T-cell (primary cell): ENCODE measurements around the gene RYR2. TPM values are rescaled to one million over a fixed set of nuclear protein-coding genes. Genes with fewer than 3 reads are reported as not detected.
"Not testable (repeated sequence)": the region's sequence is repeated elsewhere in the genome, so short reads cannot be mapped to it uniquely, and the experiment has no call there.

Source experiments
- ATAC-seq, 4 experiments: fragments of 200-7000 bp in 3 of 4; fragments of 150-1000 bp in 1 of 4; cut with Tn5 transposase; replicated peaks in 1 of 4; 1 replicate in 3 of 4; 2 replicates in 1 of 4; pipeline ENCODE4 v1.10.0; 2021; ENCODE audit warnings: moderate library complexity in 3 of 4, mild to moderate bottlenecking in 2 of 4, moderate number of reproducible peaks in 1 of 4
- CTCF ChIA-PET, 2 donors: fragments of 300-600 bp; sonication (Branson Sonifier 250); formaldehyde crosslinking; loops; one replicate each; lab custom pipeline; 2022; ENCODE audit warnings: antibody characterized with exemption in 2 of 2; lab: Charles Lee
- POLR2A ChIA-PET, 2 donors: fragments of 300-600 bp; sonication (Branson Sonifier 250); formaldehyde crosslinking; loops; one replicate each; lab custom pipeline; 2022; ENCODE audit warnings: antibody characterized with exemption in 2 of 2; lab: Charles Lee
- DNase-seq, 35 experiments: peaks; one replicate each; pipeline versions ENCODE4 v3.0.0 to v3.0.0-alpha.2; 2013 to 2023
- H3K27ac ChIP-seq: one replicate; pipeline ENCODE4 v1.5.1; 2013; ENCODE audit warnings: low read length
- H3K27me3 ChIP-seq, 2 experiments: replicated peaks in 1 of 2; 1 replicate in 1 of 2; 2 replicates in 1 of 2; pipeline versions ENCODE4 v1.6.1 to v1.7.0; 2013; ENCODE audit warnings: low read length in 1 of 2, mixed read lengths in 1 of 2; ENCODE audit not compliant: control insufficient read depth in 2 of 2, insufficient read depth in 2 of 2; ENCODE audit errors: extremely low read depth in 1 of 2
- H3K36me3 ChIP-seq, 2 donors: 1 replicate in 1 of 2; 2 replicates in 1 of 2; pipeline versions ENCODE4 v1.6.1 to v1.7.0; 2013; ENCODE audit warnings: low read length in 1 of 2; ENCODE audit not compliant: control insufficient read depth in 2 of 2, insufficient read depth in 1 of 2; ENCODE audit errors: extremely low read depth in 1 of 2
- H3K4me1 ChIP-seq, 2 experiments: 1 replicate in 1 of 2; 2 replicates in 1 of 2; pipeline versions ENCODE4 v1.6.1 to v1.7.0; 2013; ENCODE audit warnings: low read length in 2 of 2, mixed read lengths in 1 of 2; ENCODE audit not compliant: insufficient read depth in 2 of 2, control insufficient read depth in 1 of 2; ENCODE audit errors: extremely low read depth in 1 of 2
- H3K4me3 ChIP-seq, 2 donors: 1 replicate in 1 of 2; 2 replicates in 1 of 2; pipeline versions ENCODE4 v1.5.1 to v1.7.0; 2013; ENCODE audit warnings: mild to moderate bottlenecking in 2 of 2, low read length in 1 of 2, moderate library complexity in 1 of 2; ENCODE audit not compliant: control insufficient read depth in 1 of 2; ENCODE audit errors: extremely low read depth in 1 of 2
- H3K9me3 ChIP-seq: 2 replicates; pipeline ENCODE4 v1.7.0; 2013
- H3K27ac Mint-ChIP-seq, 2 donors: one replicate each; pipeline ENCODE4 v1.8.0; 2020 to 2021; ENCODE audit warnings: mild to moderate bottlenecking in 2 of 2, mixed read lengths in 2 of 2
- H3K27me3 Mint-ChIP-seq, 2 donors: one replicate each; pipeline ENCODE4 v1.8.0; 2021 to 2022; ENCODE audit warnings: mixed read lengths in 2 of 2
- H3K36me3 Mint-ChIP-seq: one replicate; pipeline ENCODE4 v1.8.0; 2021; ENCODE audit warnings: mixed read lengths
- H3K4me1 Mint-ChIP-seq, 3 donors: one replicate each; pipeline ENCODE4 v1.8.0; 2020 to 2022; ENCODE audit warnings: mixed read lengths in 3 of 3, mild to moderate bottlenecking in 1 of 3
- H3K4me3 Mint-ChIP-seq, 3 donors: one replicate each; pipeline ENCODE4 v1.8.0; 2020 to 2022; ENCODE audit warnings: mild to moderate bottlenecking in 3 of 3, mixed read lengths in 3 of 3, moderate library complexity in 3 of 3
- H3K9me3 Mint-ChIP-seq, 3 donors: one replicate each; pipeline ENCODE4 v1.8.0; 2020 to 2022; ENCODE audit warnings: mixed read lengths in 3 of 3
- WGBS: methylation state at CpG from one replicate; pipeline ENCODE4 v1.1.5; 2013; ENCODE audit warnings: missing lambda C conversion rate; ENCODE audit not compliant: insufficient coverage; 5-methylcytosine and 5-hydroxymethylcytosine counted together
- total RNA-seq, 35 experiments: library from RNA in 6 of 35; stranded (reverse) in 6 of 35; fragments of 120-200 nt in 1 of 35; gene quantifications; one replicate each; pipeline versions ENCODE4 v1.2.1 to v1.2.4 and lab custom pipeline; 2013 to 2026

RYR2 gene
- total RNA-seq, 5 donors from 2014 or later (not counting 1 experiment from before 2014, with no cell fraction given) = 0.07 to 0.33 (median 0.18) TPM; not detected in 1

GRCh38 chr1:237834048-237834447 lies 792.1 kb downstream of the RYR2 start:
- no peak for DNase-seq
- CTCF ChIA-PET = no interaction called here

GRCh38 chr1:237834461-237834860 lies 792.5 kb downstream of the RYR2 start:
- Mint-ChIP-seq H3K27ac (no peak overlapping the region), H3K4me3 (no peak overlapping the region), H3K27me3 (no peaks in the 10 kb centered on the region), H3K4me1 (no peaks in the 10 kb centered on the region), H3K9me3 (peaks cover 0 to 2% (median 0%) of the 10 kb centered on the region in 3 donors), H3K36me3 (no peaks in the 10 kb centered on the region)
- Histone ChIP-seq H3K27me3 (peaks cover 0 to 7% of the 10 kb centered on the region in 2 experiments), H3K27ac (no peak overlapping the region), H3K4me3 (no peak overlapping the region), H3K9me3 (no peaks in the 10 kb centered on the region), H3K36me3 (no peaks in the 10 kb centered on the region), H3K4me1 (no peaks in the 10 kb centered on the region)
- no peak for ATAC-seq
- no peak for DNase-seq
- WGBS = 78% methylated on average over 1 of the region's 3 CpGs
- POLR2A ChIA-PET = no interaction called here
- CTCF ChIA-PET = no interaction called here

More at GRCh38 chr1:237834048-237834447, 792.1 kb downstream of the RYR2 start:
- no peaks in the 10 kb centered on the region for H3K9me3 ChIP-seq
- no CpG with 5 or more reads among the region's 3 CpGs for WGBS
- no peaks in the 10 kb centered on the region for H3K4me1 ChIP-seq
- H3K4me3 Mint-ChIP-seq = no peak overlapping the region
- H3K27ac ChIP-seq = no peak overlapping the region
- no peaks in the 10 kb centered on the region for H3K4me1 Mint-ChIP-seq
- H3K36me3 ChIP-seq = no peaks in the 10 kb centered on the region
- H3K4me3 ChIP-seq = no peak overlapping the region
- H3K9me3 Mint-ChIP-seq = peaks cover 0 to 2% (median 0%) of the 10 kb centered on the region in 3 donors
- H3K27ac Mint-ChIP-seq = no peak overlapping the region
- no peaks in the 10 kb centered on the region for H3K36me3 Mint-ChIP-seq
- POLR2A ChIA-PET = no interaction called here
- no peaks in the 10 kb centered on the region for H3K27me3 Mint-ChIP-seq
- no peak for ATAC-seq
- peaks cover 0 to 4% of the 10 kb centered on the region in 2 experiments for H3K27me3 ChIP-seq

- H3K4me1 ChIP-seq = no peaks in the 10 kb centered on the region
- ChIA-PET POLR2A (no interaction called here), CTCF (no interaction called here)
- DNase-seq (no peak), ATAC-seq (no peak)
- no peaks in the 10 kb centered on the region for H3K36me3 Mint-ChIP-seq
- peaks cover 0 to 7% of the 10 kb centered on the region in 2 experiments for H3K27me3 ChIP-seq
- H3K4me3 Mint-ChIP-seq = no peak overlapping the region
- H3K9me3 ChIP-seq = no peaks in the 10 kb centered on the region
- H3K27ac ChIP-seq = no peak overlapping the region
- H3K27ac Mint-ChIP-seq = no peak overlapping the region
- H3K36me3 ChIP-seq = no peaks in the 10 kb centered on the region
- peaks cover 4 to 14% (median 5%) of the 10 kb centered on the region in 3 donors for H3K9me3 Mint-ChIP-seq
- H3K27me3 Mint-ChIP-seq = no peaks in the 10 kb centered on the region
- H3K4me1 Mint-ChIP-seq = no peaks in the 10 kb centered on the region
- no peak overlapping the region for H3K4me3 ChIP-seq
- WGBS = 57% methylated on average over 2 of the region's 3 CpGs
These were observed 796.3 kb downstream of the RYR2 start for GRCh38 chr1:237838320-237838719.

- Histone ChIP-seq H3K4me1 (no peaks in the 10 kb centered on the region), H3K4me3 (no peak overlapping the region), H3K27me3 (peaks cover 0 to 7% of the 10 kb centered on the region in 2 experiments), H3K36me3 (no peaks in the 10 kb centered on the region), H3K9me3 (no peaks in the 10 kb centered on the region), H3K27ac (no peak overlapping the region)
- CTCF ChIA-PET = interaction anchor here in 1 of 2 donors (1.5 kb wide), 1 partner anchor 31 kb away, joined by 3 read pairs; no protein-coding TSS in a partner anchor
- 76% methylated on average over 4 of the region's 6 CpGs for WGBS
- Mint-ChIP-seq H3K9me3 (peaks cover 4 to 14% (median 5%) of the 10 kb centered on the region in 3 donors), H3K27ac (no peak overlapping the region), H3K36me3 (no peaks in the 10 kb centered on the region), H3K27me3 (no peaks in the 10 kb centered on the region), H3K4me1 (no peaks in the 10 kb centered on the region), H3K4me3 (no peak overlapping the region)
- no peak for ATAC-seq
- POLR2A ChIA-PET = no interaction called here
- DNase-seq = no peak
These were observed 797.0 kb downstream of the RYR2 start for GRCh38 chr1:237838904-237839534.

- H3K27me3 ChIP-seq = peaks cover 0 to 7% of the 10 kb centered on the region in 2 experiments
- no peak overlapping the region for H3K27ac ChIP-seq
- H3K27me3 Mint-ChIP-seq = no peaks in the 10 kb centered on the region
- ATAC-seq = no peak
- no peak overlapping the region for H3K27ac Mint-ChIP-seq
- no peak for DNase-seq
- H3K4me3 Mint-ChIP-seq = no peak overlapping the region
- no peaks in the 10 kb centered on the region for H3K4me1 ChIP-seq
- no peak overlapping the region for H3K4me3 ChIP-seq
- peaks cover 4 to 17% (median 5%) of the 10 kb centered on the region in 3 donors for H3K9me3 Mint-ChIP-seq
- ChIA-PET CTCF (no interaction called here), POLR2A (no interaction called here)
- 78% methylated on average over 1 of the region's 3 CpGs for WGBS
- no peaks in the 10 kb centered on the region for H3K36me3 ChIP-seq
- H3K9me3 ChIP-seq = no peaks in the 10 kb centered on the region
- no peaks in the 10 kb centered on the region for H3K4me1 Mint-ChIP-seq
- no peaks in the 10 kb centered on the region for H3K36me3 Mint-ChIP-seq
These were observed 799.5 kb downstream of the RYR2 start for GRCh38 chr1:237841485-237841884.

- H3K27me3 Mint-ChIP-seq, H3K27me3 ChIP-seq, H3K36me3 ChIP-seq, H3K4me3 Mint-ChIP-seq, H3K4me1 ChIP-seq, ATAC-seq, H3K4me1 Mint-ChIP-seq, H3K27ac Mint-ChIP-seq, H3K27ac ChIP-seq, H3K9me3 ChIP-seq, DNase-seq, H3K36me3 Mint-ChIP-seq, H3K4me3 ChIP-seq: not testable (repeated sequence)
- ChIA-PET CTCF (interaction anchor here in 1 of 2 donors (0.7 kb wide), 1 partner anchor 12 kb away, joined by 4 read pairs; no protein-coding TSS in a partner anchor), POLR2A (interaction anchor here in 1 of 2 donors (0.7 kb wide), 1 partner anchor 12 kb away, joined by 4 read pairs; no protein-coding TSS in a partner anchor)
- WGBS = 90% methylated on average over 3 of the region's 3 CpGs
- H3K9me3 Mint-ChIP-seq = peaks cover 2 to 17% (median 8%) of the 10 kb centered on the region in 3 donors
These were observed 801.5 kb downstream of the RYR2 start for GRCh38 chr1:237843516-237843915.
